ENCODE data around the gene RSAD2.

GRCh38 chr2:6885968-6886367 is 8.4 kb downstream of the RSAD2 start:
- no peak for TF ChIP-seq EZH2 (IDR thresholded peaks at IDR 0.05; ENCODE audit: insufficient read depth, low read length)
- TF ChIP-seq CTCF (IDR thresholded peaks at IDR 0.05; ENCODE audit: insufficient read depth, low read depth, low read length), result no peak

All from astrocyte (in vitro differentiated cells and primary cell).